GM12878 (cell line): ENCODE results near the gene VAC14. TPM values are rescaled to one million over a fixed set of nuclear protein-coding genes. Genes with fewer than 3 reads are reported as not detected.

Experiments used
- KLF5 ChIP-seq: fragments of 450-650 bp; IDR thresholded peaks from 2 replicates; pipeline ENCODE4 v1.6.1; 2014; ENCODE audit warnings: mild to moderate bottlenecking; ENCODE audit not compliant: partially characterized antibody
- LARP7 ChIP-seq: fragments of 450-650 bp; IDR thresholded peaks from 2 replicates; pipeline ENCODE4 v1.6.1; 2017; ENCODE audit warnings: mild to moderate bottlenecking
- POU2F2 ChIP-seq: IDR thresholded peaks from 3 replicates; pipeline ENCODE4 v1.6.1; 2011; ENCODE audit warnings: low read depth, mild to moderate bottlenecking, low read length, borderline replicate concordance
- RAD21 ChIP-seq: IDR thresholded peaks from 2 replicates; pipeline ENCODE4 v1.6.1; 2011; ENCODE audit warnings: mild to moderate bottlenecking, low read depth, low read length, moderate library complexity; ENCODE audit not compliant: insufficient read depth
- SP1 ChIP-seq: IDR thresholded peaks from one replicate; pipeline ENCODE4 v1.6.1; 2011; ENCODE audit warnings: low read depth, low read length
- polyA plus RNA-seq, 11 experiments: library from polyadenylated mRNA; depleted of rRNA in 4 of 11; unstranded in 6 of 11; stranded (reverse) in 5 of 11; fragments of >200 nt; fragmentation: Nextera tagmentation in 4 of 11; fragmentation: Illumina TruSeq in 1 of 11; extraction: Ambion mirVana in 4 of 11; extraction: Trizol in 1 of 11; gene quantifications; 1 replicate in 1 of 11; 2 replicates in 10 of 11; pipeline versions ENCODE4 v1.2.1 to v1.2.3, GENCODE V29; 2011 to 2016; ENCODE audit warnings: inconsistent platforms in 2 of 11, missing spikeins in 2 of 11, low read depth in 1 of 11
- total RNA-seq, 4 experiments: library from RNA; depleted of rRNA in 3 of 4; stranded (reverse); fragments of >200 nt in 3 of 4; fragmentation: Illumina TruSeq in 1 of 4; extraction: Trizol in 1 of 4; gene quantifications; 2 replicates each; pipeline versions ENCODE4 v1.2.1 to v1.2.3, GENCODE V29; 2013 to 2021
- TF ChIP-seq, protein P1 (sequence below), 3 experiments: IDR thresholded peaks in 2 of 3; conservative IDR thresholded peaks in 1 of 3; 2 replicates each; pipeline ENCODE4 v1.5.1; 2011; ENCODE audit warnings: low read depth in 3 of 3, low read length in 3 of 3, mild to moderate bottlenecking in 3 of 3, control low read depth in 2 of 3, moderate library complexity in 2 of 3, inconsistent platforms in 1 of 3, mixed read lengths in 1 of 3; ENCODE audit not compliant: control insufficient read depth in 2 of 3, insufficient read depth in 1 of 3; ENCODE audit errors: extremely low read depth in 1 of 3
- TF ChIP-seq, protein P2 (sequence below): IDR thresholded peaks from 2 replicates; pipeline ENCODE4 v1.6.1; 2011; ENCODE audit warnings: mild to moderate bottlenecking, low read depth, low read length, moderate library complexity; ENCODE audit not compliant: insufficient replicate concordance

Gene VAC14
- total and polyA plus RNA-seq, 10 of the 15 experiments (the other 5 are each of a cell fraction or from before 2014, with no cell fraction given): 1.3 to 45.5 (median 25.5) TPM

DNA sequence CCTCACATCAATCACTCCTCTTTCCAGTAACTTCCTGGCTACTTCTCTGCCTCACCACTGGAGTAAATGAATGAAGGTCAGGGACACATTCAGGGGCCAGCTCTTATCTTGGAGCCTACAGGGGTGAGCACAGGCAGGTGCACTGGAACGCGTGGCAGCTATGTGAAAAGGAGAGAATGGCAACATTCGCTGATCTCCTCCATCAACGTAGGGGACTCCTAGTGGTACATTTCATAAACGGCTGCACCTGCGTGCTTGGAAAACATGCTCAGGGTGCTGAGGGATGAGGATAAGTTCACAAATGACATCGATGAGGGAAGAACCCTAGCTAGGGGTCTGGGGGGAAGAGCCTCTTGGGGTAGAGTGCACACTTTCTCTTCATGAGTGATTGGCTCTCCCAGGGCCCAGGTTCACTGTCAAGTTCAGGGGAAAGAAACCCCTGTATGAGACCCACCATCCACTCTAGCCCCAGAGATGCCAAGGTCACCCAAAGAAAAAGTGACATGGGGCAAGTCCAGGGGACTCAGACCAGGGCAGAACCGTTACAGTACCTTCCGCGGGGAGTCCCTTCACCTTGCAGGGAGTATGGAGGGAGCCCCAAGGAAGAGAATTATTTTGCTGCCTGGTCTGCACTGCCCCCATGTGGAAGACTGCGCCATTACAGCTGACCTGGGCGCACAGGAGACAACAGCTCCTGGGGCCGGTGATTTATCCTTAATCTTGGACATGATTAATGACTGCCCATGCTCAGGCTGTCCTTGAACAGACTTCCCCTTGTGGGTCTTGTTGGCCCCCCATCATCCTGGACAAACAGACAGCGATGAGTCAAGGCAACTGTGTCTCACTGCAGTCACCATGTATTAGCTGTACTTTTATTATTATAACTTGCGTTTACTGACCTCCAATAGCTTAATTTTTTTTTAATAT, 30.1 kb downstream of the VAC14 start (continued):
- TF ChIP-seq KLF5 (no peak), POU2F2 (peak; percentile 37; the same call in 1 of the 3 replicates), LARP7 (0 out of 2 replicates have a peak, but pooled peaks have one; percentile 47), RAD21 (peak; percentile 78), SP1 (peak; percentile 13)
- TF ChIP-seq, protein P1, sequence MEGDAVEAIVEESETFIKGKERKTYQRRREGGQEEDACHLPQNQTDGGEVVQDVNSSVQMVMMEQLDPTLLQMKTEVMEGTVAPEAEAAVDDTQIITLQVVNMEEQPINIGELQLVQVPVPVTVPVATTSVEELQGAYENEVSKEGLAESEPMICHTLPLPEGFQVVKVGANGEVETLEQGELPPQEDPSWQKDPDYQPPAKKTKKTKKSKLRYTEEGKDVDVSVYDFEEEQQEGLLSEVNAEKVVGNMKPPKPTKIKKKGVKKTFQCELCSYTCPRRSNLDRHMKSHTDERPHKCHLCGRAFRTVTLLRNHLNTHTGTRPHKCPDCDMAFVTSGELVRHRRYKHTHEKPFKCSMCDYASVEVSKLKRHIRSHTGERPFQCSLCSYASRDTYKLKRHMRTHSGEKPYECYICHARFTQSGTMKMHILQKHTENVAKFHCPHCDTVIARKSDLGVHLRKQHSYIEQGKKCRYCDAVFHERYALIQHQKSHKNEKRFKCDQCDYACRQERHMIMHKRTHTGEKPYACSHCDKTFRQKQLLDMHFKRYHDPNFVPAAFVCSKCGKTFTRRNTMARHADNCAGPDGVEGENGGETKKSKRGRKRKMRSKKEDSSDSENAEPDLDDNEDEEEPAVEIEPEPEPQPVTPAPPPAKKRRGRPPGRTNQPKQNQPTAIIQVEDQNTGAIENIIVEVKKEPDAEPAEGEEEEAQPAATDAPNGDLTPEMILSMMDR (IDR thresholded peaks at IDR 0.05 in 2 of 3, conservative IDR thresholded peaks at IDR 0.05 in 1 of 3; ENCODE audit: control insufficient read depth in 2 of 3, extremely low read depth in 1 of 3, insufficient read depth in 1 of 3, low read depth in 3 of 3, low read length in 3 of 3): peak; percentile 77 to 97 (median 91)
- TF ChIP-seq, protein P2, sequence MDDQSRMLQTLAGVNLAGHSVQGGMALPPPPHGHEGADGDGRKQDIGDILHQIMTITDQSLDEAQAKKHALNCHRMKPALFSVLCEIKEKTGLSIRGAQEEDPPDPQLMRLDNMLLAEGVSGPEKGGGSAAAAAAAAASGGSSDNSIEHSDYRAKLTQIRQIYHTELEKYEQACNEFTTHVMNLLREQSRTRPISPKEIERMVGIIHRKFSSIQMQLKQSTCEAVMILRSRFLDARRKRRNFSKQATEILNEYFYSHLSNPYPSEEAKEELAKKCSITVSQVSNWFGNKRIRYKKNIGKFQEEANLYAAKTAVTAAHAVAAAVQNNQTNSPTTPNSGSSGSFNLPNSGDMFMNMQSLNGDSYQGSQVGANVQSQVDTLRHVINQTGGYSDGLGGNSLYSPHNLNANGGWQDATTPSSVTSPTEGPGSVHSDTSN: peak; percentile 22
